WTC11 (cell line): ENCODE results near the gene SLC29A4. TPM values are rescaled to one million over a fixed set of nuclear protein-coding genes. Genes with fewer than 3 reads are reported as not detected.

ENCODE experiments used
- ATAC-seq: fragments of 200-7000 bp; cut with Tn5 transposase; 2 replicates; pipeline ENCODE4 v1.10.0; 2021; ENCODE audit warnings: mild to moderate bottlenecking, moderate library complexity
- CTCF ChIA-PET: fragments of 300-600 bp; sonication (Branson Sonifier 250); formaldehyde crosslinking; loops from one replicate; lab custom pipeline; 2021; ENCODE audit warnings: antibody characterized with exemption; lab: Charles Lee
- POLR2A ChIA-PET: fragments of 350-600 bp; sonication (Branson Sonifier 250); formaldehyde crosslinking; loops from one replicate; lab custom pipeline; 2021; ENCODE audit warnings: antibody characterized with exemption; lab: Charles Lee
- DNase-seq: peaks from one replicate; pipeline ENCODE4 v3.0.0; 2021; ENCODE audit warnings: low spot score
- H3K27ac Mint-ChIP-seq: 2 replicates; pipeline ENCODE4 v1.8.0; 2021; ENCODE audit warnings: mixed read lengths
- H3K27me3 Mint-ChIP-seq: 2 replicates; pipeline ENCODE4 v1.8.0; 2021; ENCODE audit warnings: low read depth, mild to moderate bottlenecking, moderate library complexity, mixed read lengths
- H3K36me3 Mint-ChIP-seq: 2 replicates; pipeline ENCODE4 v1.8.0; 2021; ENCODE audit warnings: mixed read lengths
- H3K4me1 Mint-ChIP-seq: 2 replicates; pipeline ENCODE4 v1.8.0; 2022; ENCODE audit warnings: mixed read lengths
- H3K4me3 Mint-ChIP-seq: 2 replicates; pipeline ENCODE4 v1.8.0; 2021; ENCODE audit warnings: mild to moderate bottlenecking, moderate library complexity, mixed read lengths
- H3K9me3 Mint-ChIP-seq: 2 replicates; pipeline ENCODE4 v1.8.0; 2021; ENCODE audit warnings: mixed read lengths
- AR ChIP-seq: fragments of 250-450 bp; sonication (Bioruptor Pico); IDR thresholded peaks from 2 replicates; pipeline ENCODE4 v1.9.0; 2021; ENCODE audit warnings: mild to moderate bottlenecking
- ATF1 ChIP-seq: sonication (generic); formaldehyde crosslinking; IDR thresholded peaks from 2 replicates; pipeline ENCODE4 v1.8.1; 2023; ENCODE audit warnings: mild to moderate bottlenecking, moderate library complexity, missing genetic modification reagents
- ATF6 ChIP-seq: sonication (generic); formaldehyde crosslinking; IDR thresholded peaks from 2 replicates; pipeline ENCODE4 v1.8.1; 2023; ENCODE audit warnings: mild to moderate bottlenecking, missing genetic modification reagents
- CREB1 ChIP-seq: sonication (generic); formaldehyde crosslinking; IDR thresholded peaks from 2 replicates; pipeline ENCODE4 v1.8.0; 2023; ENCODE audit warnings: mild to moderate bottlenecking, missing genetic modification reagents
- CREM ChIP-seq: sonication (generic); formaldehyde crosslinking; IDR thresholded peaks from 2 replicates; pipeline ENCODE4 v1.8.1; 2022; ENCODE audit warnings: mild to moderate bottlenecking, missing genetic modification reagents, moderate library complexity
- ELF4 ChIP-seq: sonication (generic); formaldehyde crosslinking; IDR thresholded peaks from 2 replicates; pipeline ENCODE4 v1.8.1; 2022; ENCODE audit warnings: low read depth, mild to moderate bottlenecking, moderate library complexity, missing genetic modification reagents
- ESRRA ChIP-seq: sonication (generic); formaldehyde crosslinking; IDR thresholded peaks from 2 replicates; pipeline ENCODE4 v1.8.1; 2022; ENCODE audit warnings: mild to moderate bottlenecking, missing genetic modification reagents, borderline replicate concordance
- ETV6 ChIP-seq: sonication (generic); formaldehyde crosslinking; IDR thresholded peaks from 2 replicates; pipeline ENCODE4 v1.8.1; 2022; ENCODE audit warnings: mild to moderate bottlenecking, missing genetic modification reagents
- FOXK1 ChIP-seq: sonication (generic); formaldehyde crosslinking; IDR thresholded peaks from 2 replicates; pipeline ENCODE4 v1.8.0; 2022; ENCODE audit warnings: mild to moderate bottlenecking, moderate library complexity, missing genetic modification reagents
- IRF2 ChIP-seq: sonication (generic); formaldehyde crosslinking; IDR thresholded peaks from 2 replicates; pipeline ENCODE4 v1.8.0; 2022; ENCODE audit warnings: low read depth, missing genetic modification reagents, borderline replicate concordance
- JAZF1 ChIP-seq: fragments of 250-450 bp; sonication (Bioruptor Pico); IDR thresholded peaks from 2 replicates; pipeline ENCODE4 v1.9.0; 2021; ENCODE audit warnings: moderate library complexity, mild to moderate bottlenecking, inconsistent platforms
- MYBL2 ChIP-seq: sonication (generic); formaldehyde crosslinking; IDR thresholded peaks from 2 replicates; pipeline ENCODE4 v1.8.1; 2023; ENCODE audit warnings: mild to moderate bottlenecking, moderate library complexity, missing genetic modification reagents
- NFE2L1 ChIP-seq: sonication (generic); formaldehyde crosslinking; IDR thresholded peaks from 2 replicates; pipeline ENCODE4 v1.8.1; 2023; ENCODE audit warnings: missing genetic modification reagents
- OVOL2 ChIP-seq: fragments of 250-450 bp; sonication (Bioruptor Pico); IDR thresholded peaks from 2 replicates; pipeline ENCODE4 v1.9.0; 2021; ENCODE audit warnings: mild to moderate bottlenecking, borderline replicate concordance
- RORB ChIP-seq: fragments of 250-450 bp; sonication (Bioruptor Pico); IDR thresholded peaks from 2 replicates; pipeline ENCODE4 v1.9.0; 2021; ENCODE audit warnings: mild to moderate bottlenecking
- SOX15 ChIP-seq: fragments of 250-450 bp; sonication (Bioruptor Pico); IDR thresholded peaks from 2 replicates; pipeline ENCODE4 v1.9.0; 2021; ENCODE audit warnings: mild to moderate bottlenecking
- SP1 ChIP-seq: sonication (generic); formaldehyde crosslinking; conservative IDR thresholded peaks from 2 replicates; pipeline ENCODE4 v1.8.1; 2022; ENCODE audit warnings: missing genetic modification reagents
- TCF7 ChIP-seq: sonication (generic); formaldehyde crosslinking; IDR thresholded peaks from 2 replicates; pipeline ENCODE4 v1.8.0; 2022; ENCODE audit warnings: mild to moderate bottlenecking, low read depth, missing genetic modification reagents, moderate library complexity
- TP53 ChIP-seq: sonication (generic); formaldehyde crosslinking; IDR thresholded peaks from 2 replicates; pipeline ENCODE4 v1.8.1; 2023; ENCODE audit warnings: mild to moderate bottlenecking, missing genetic modification reagents
- ZNF138 ChIP-seq: sonication (generic); formaldehyde crosslinking; conservative IDR thresholded peaks from 2 replicates; pipeline ENCODE4 v1.8.1; 2022; ENCODE audit warnings: mild to moderate bottlenecking, moderate library complexity, missing genetic modification reagents
- ZNF532 ChIP-seq: fragments of 250-450 bp; sonication (Bioruptor Pico); IDR thresholded peaks from 2 replicates; pipeline ENCODE4 v1.9.0; 2021; ENCODE audit warnings: mild to moderate bottlenecking, borderline replicate concordance
- total RNA-seq: library from RNA; stranded (reverse); gene quantifications from 3 replicates; pipeline ENCODE4 v1.2.3, GENCODE V29; 2021
- TF ChIP-seq, protein P1 (sequence below): sonication (generic); formaldehyde crosslinking; IDR thresholded peaks from 2 replicates; pipeline ENCODE4 v1.8.0; 2022; ENCODE audit warnings: mild to moderate bottlenecking, missing genetic modification reagents
- TF ChIP-seq, protein P2 (sequence below): fragments of 250-450 bp; sonication (Bioruptor Pico); IDR thresholded peaks from 2 replicates; pipeline ENCODE4 v1.8.0; 2021; ENCODE audit warnings: mild to moderate bottlenecking
- TF ChIP-seq, protein P3 (sequence below): sonication (generic); formaldehyde crosslinking; IDR thresholded peaks from 2 replicates; pipeline ENCODE4 v1.8.1; 2022; ENCODE audit warnings: low read depth, missing genetic modification reagents, borderline replicate concordance

Gene SLC29A4
- total RNA-seq, 1 experiment from 2014 or later, result 14.4 TPM

- Mint-ChIP-seq H3K27ac (no peak overlapping the region), H3K27me3 (0 out of 2 replicates have a peak, but pooled peaks cover 4% of the 10 kb centered on the region), H3K36me3 (no peaks in the 10 kb centered on the region), H3K4me3 (no peak overlapping the region), H3K9me3 (no peaks in the 10 kb centered on the region), H3K4me1 (no peaks in the 10 kb centered on the region)
- TF ChIP-seq ATF1 (CRISPR knock-in tag) (no peak), CREB1 (CRISPR knock-in tag) (no peak), ELF4 (CRISPR knock-in tag) (no peak), ZNF138 (CRISPR knock-in tag) (no peak), NFE2L1 (CRISPR knock-in tag) (no peak), ATF6 (CRISPR knock-in tag) (no peak), SOX15 (no peak), FOXK1 (no peak), AR (CRISPR knock-in tag) (no peak), IRF2 (CRISPR knock-in tag) (no peak)
- TF ChIP-seq, protein P1, sequence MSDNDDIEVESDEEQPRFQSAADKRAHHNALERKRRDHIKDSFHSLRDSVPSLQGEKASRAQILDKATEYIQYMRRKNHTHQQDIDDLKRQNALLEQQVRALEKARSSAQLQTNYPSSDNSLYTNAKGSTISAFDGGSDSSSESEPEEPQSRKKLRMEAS (CRISPR knock-in tag), result no peak
- CTCF ChIA-PET, result interaction anchor here (4.1 kb wide), 1 partner anchor 36 kb away, joined by 34 read pairs; no protein-coding TSS in a partner anchor
- no peak for ATAC-seq
- DNase-seq, result no peak
- POLR2A ChIA-PET, result interaction anchor here (0.6 kb wide), 1 partner anchor 75 kb away, joined by 3 read pairs; no protein-coding TSS in a partner anchor
These were observed 6.1 kb upstream of the SLC29A4 start for GRCh38 chr7:5276611-5277010.

GRCh38 chr7:5278766-5279165 is 4.0 kb upstream of the SLC29A4 start:
- no peak for ATAC-seq
- Mint-ChIP-seq H3K4me1 (no peaks in the 10 kb centered on the region), H3K9me3 (no peaks in the 10 kb centered on the region), H3K27ac (no peak overlapping the region), H3K4me3 (no peak overlapping the region), H3K36me3 (no peaks in the 10 kb centered on the region), H3K27me3 (peaks cover 7% of the 10 kb centered on the region)
- POLR2A ChIA-PET, result no interaction called here
- CTCF ChIA-PET, result interaction anchor here (4.1 kb wide), 1 partner anchor 38 kb away, joined by 34 read pairs; no protein-coding TSS in a partner anchor
- no peak for DNase-seq
- TF ChIP-seq, protein P2, sequence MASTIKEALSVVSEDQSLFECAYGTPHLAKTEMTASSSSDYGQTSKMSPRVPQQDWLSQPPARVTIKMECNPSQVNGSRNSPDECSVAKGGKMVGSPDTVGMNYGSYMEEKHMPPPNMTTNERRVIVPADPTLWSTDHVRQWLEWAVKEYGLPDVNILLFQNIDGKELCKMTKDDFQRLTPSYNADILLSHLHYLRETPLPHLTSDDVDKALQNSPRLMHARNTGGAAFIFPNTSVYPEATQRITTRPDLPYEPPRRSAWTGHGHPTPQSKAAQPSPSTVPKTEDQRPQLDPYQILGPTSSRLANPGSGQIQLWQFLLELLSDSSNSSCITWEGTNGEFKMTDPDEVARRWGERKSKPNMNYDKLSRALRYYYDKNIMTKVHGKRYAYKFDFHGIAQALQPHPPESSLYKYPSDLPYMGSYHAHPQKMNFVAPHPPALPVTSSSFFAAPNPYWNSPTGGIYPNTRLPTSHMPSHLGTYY, result no peak
- TF ChIP-seq TP53 (CRISPR knock-in tag) (no peak), MYBL2 (CRISPR knock-in tag) (no peak), JAZF1 (CRISPR knock-in tag) (no peak), RORB (CRISPR knock-in tag) (no peak), ETV6 (CRISPR knock-in tag) (no peak), TCF7 (CRISPR knock-in tag) (no peak), IRF2 (CRISPR knock-in tag) (no peak), OVOL2 (CRISPR knock-in tag) (no peak), CREM (CRISPR knock-in tag) (no peak), FOXK1 (no peak), ESRRA (CRISPR knock-in tag) (no peak), ZNF532 (CRISPR knock-in tag) (no peak), SP1 (CRISPR knock-in tag) (no peak)
- TF ChIP-seq, protein P1 (CRISPR knock-in tag), result no peak
- TF ChIP-seq, protein P3, sequence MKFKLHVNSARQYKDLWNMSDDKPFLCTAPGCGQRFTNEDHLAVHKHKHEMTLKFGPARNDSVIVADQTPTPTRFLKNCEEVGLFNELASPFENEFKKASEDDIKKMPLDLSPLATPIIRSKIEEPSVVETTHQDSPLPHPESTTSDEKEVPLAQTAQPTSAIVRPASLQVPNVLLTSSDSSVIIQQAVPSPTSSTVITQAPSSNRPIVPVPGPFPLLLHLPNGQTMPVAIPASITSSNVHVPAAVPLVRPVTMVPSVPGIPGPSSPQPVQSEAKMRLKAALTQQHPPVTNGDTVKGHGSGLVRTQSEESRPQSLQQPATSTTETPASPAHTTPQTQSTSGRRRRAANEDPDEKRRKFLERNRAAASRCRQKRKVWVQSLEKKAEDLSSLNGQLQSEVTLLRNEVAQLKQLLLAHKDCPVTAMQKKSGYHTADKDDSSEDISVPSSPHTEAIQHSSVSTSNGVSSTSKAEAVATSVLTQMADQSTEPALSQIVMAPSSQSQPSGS (CRISPR knock-in tag), result no peak
